Measurements from ENCODE around the gene LMF2.

The LMF2 gene

GRCh38 chr22:50481045-50481439 is 26.5 kb downstream of the LMF2 start:
- no peak for DNase-seq

DNA sequence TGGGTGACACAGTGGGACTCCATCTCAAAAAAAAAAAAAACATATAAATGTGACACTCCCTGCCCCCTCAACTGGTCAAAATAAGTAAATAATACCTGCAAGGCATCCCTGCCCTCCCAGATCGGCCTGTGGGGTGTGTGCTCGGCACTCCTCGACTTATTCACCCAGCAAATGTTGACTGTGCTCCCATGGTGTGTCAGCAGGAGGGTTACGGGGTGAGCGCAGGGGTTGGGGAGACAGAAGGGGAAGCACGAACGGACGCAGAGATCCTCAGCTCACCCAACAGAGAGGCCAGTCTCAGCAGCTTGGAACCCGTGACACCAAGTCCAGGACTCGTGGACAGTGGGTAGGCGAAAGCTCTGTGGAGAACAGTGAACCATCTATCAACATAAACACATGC is 27.8 kb downstream of the LMF2 start:
- no peak for DNase-seq

GRCh38 chr22:50477923-50478322 is 29.6 kb downstream of the LMF2 start:
- no peak for DNase-seq

DNA sequence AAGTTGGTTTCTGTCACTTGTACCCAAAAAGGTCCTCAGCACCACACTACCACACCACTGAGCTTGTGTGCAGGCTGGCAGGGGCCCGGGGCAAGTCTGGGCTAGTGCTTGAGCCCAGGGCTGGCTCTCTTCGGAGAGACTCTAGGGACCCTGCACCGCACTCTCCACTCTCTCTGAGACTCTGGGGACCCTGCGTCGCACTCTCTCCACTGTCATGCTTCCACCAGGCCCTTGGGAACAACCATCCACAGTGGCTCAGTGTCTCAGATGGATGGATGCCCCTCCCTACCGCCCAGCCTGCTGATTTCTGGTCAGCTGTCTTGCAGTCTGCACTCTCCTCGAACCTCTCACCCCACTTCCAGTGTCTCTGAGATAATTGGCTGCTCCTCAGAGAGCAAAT is 30.6 kb downstream of the LMF2 start:
- DNase-seq, result no peak

DNA sequence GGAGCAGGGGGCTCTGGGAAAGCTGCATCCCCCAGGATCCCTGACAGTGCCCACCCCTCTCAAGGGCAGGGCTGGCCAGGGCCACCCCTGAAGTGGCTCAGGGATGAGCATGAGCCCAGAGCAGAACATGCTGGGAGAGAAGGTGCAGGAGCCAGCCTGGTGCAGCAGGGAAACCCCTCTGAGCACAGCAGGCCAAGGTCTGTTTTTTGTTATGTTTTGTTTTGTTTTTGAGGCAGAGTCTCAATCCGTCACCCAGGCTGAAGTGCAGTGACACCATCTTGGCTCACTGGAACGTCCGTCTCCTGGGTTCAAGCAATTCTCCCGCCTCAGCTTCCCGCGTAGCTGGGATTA is 31.9 kb downstream of the LMF2 start:
- DNase-seq, result no peak

GRCh38 chr22:50474710-50475651 is 32.5 kb downstream of the LMF2 start, which contains the start of gene SBF1:
Gene SBF1 (minus strand): TSS chr22:50475035. CDS start chr22:50474840, 195 bp downstream.
- DNase-seq, result peak; percentile 92

GRCh38 chr22:50473855-50474671 is 33.4 kb downstream of the LMF2 start:
- DNase-seq, result peak; percentile 60

- DNase-seq, result peak; percentile 60
These were observed 34.4 kb downstream of the LMF2 start for GRCh38 chr22:50473088-50473487.

DNA sequence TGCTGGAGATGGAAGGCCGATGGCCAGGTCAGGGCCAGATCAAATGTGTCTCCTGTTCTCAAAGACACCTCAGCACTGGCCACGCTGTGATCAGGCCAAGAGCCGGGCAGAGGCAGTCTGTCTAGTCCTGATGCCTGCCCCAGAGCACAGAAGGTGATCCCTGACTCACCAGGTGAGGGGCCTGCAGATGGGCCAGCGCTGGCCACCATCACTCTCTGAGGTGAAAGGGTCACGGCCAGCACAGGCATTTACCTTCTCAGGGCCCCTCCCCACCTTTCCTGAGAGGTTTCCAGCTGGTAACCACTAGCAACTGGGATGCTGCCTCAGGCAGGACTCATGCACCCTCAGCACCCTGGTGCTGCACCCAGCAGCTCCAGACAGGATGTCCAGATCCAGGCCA is 35.5 kb downstream of the LMF2 start:
- DNase-seq, result no peak

GRCh38 chr22:50471197-50471847 is 36.2 kb downstream of the LMF2 start:
- DNase-seq, result no peak

DNA sequence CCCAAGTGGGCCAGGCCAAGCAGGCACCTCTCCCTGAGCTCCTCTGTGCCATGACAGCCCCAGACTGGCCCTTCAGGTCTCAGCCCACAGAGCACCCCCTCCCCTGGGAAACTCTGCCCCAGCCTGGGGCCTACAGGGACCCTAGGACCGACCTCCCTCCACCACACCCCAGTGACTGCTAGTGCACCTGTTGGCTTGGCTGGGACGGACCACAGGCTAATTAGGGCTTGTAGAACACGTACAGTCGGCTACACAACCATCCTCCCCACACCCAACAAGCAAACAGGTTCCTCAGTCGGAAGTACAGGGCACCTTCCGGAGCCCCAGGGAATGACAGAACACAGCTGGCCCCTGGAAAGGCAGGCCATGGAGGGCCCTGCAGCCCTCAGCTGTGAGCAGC is 37.0 kb downstream of the LMF2 start:
- no peak for DNase-seq

DNA sequence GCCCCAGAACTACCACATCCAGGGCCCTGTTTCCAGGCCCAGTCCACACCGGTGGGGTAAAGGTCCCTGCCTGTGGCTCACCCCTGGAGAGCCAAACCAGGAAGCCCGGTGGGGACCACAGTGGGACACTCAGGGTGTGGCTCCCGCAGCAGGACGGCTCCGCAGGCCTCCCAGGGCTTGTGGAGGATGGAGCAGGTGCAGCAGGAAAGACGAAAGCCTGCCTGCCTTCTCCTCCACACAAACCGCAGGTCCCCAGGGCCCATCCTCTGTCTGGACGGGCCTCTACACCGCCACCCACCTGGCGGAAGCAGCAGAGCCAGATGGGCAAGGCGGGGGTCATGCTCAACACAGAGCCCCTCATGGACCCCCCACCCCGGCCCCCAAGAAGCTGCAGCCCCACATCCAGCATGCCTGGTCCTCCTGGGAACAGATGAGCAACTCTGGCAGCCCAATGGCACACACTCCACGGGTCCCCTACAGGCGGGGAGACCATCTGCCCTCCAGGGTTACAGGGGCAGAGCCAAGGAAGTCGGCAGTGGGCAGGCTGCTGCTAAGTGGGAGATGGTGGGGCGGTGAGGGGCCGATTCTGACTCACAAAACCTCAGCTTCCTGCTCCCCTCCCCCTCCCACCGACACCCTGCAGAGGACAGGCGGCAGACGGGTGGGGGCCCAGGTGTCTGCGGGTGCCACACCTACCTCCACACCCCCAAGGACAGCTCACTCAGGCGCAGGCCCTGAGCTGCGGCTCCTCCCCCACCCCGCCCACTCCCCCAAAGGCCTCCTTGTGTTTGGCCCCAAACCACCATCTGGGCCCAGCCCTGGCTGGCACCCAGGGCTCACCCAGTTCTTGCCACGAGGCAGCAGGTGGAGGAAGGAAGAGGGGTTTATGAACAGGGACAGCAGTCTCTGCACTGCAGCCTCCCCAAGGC is 37.9 kb downstream of the LMF2 start:
- DNase-seq, result peak; percentile 97

DNA sequence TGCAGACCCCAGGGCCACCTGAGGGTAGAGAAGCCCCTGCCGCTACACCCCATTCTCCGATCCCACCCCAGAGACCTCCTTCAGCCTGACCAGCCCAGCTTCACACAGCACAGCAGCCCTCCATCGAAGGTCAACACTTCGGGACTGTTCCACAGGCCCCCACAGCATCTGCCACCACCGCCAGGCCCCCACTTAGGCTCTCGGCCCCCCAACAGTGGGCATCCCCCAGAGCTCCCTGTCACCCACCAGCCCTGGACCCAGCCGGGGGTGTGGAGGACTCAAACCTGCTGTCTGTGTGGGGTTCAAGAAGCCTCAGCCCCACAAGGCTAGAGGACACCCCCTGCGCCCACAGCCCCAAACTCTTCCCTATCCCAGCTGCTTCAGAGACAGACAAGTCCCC is 38.9 kb downstream of the LMF2 start:
- no peak for DNase-seq

GRCh38 chr22:50467773-50468440 is 39.6 kb downstream of the LMF2 start:
- DNase-seq, result no peak

DNA sequence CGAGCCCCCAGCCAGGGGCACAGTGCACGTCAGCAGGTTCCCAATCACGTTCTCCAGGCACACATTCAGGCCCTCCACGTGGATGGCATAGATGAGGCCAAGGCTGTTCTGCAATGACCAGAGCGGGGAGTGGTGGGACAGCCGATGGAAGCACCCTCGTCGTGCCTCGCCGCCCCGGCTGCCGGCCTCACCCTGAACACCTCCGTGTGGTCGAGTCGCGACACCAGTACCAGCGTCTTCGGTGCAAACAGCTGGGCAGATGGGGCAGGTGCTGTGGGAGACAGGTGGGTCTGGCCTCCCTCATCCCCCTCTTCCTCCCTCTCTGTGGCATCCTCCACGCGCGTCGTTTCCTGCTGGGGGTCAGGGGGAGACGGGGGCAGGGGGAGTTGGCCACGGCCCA is 40.2 kb downstream of the LMF2 start:
- no peak for DNase-seq

GRCh38 chr22:50465066-50465930 is 42.2 kb downstream of the LMF2 start:
- no peak for DNase-seq

DNA sequence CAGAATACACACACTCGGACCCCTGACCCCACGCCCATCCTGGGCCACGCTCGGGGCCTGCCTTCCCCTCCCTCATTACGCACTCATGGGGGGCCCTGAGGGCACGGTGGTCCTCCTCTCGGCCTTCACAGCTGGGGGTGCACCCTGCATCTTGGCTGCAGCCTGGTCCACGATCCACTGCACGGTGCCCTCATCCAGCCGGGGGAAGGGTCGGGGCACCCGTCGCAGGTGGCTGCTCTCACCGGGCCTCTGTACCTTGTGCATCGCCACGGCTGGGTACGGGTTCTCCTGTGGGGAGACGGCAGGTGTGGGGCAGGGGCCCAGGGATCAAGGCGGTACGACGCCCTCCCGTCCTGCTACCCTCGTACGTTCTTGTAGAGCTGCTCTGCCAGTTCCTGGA is 43.1 kb downstream of the LMF2 start:
- no peak for DNase-seq

- DNase-seq, result no peak
These were observed 44.2 kb downstream of the LMF2 start for GRCh38 chr22:50463188-50463900.

- DNase-seq, result no peak
These were observed 45.4 kb downstream of the LMF2 start for GRCh38 chr22:50461979-50462540.

DNA sequence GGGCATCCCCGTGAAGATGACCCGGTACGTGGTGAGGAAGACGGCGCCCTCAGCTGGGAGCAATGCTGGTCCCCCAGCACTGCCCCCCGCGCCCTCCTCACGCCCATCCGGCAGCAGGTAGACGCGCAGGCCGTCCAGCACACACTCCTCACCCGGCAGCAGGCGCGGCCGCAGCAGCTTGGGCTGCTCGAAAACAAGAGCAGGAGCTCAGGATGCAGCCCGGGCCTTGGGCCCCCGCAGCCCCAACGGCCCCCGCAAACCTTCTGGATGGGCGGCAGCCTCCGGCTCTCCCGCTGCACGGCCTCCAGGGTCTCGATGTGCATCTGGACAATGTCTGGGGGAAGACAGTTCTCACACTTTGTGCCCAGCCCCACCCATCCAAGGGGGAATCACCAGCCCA is 46.0 kb downstream of the LMF2 start:
- no peak for DNase-seq

Measured in stimulated activated CD4-positive, alpha-beta T cell treated with anti-CD3 and anti-CD28 coated beads, Interleukin-15, amount 100 ng/mL, for 24 hours (primary cell).